K562 (cell line): ENCODE data around the gene AGO4. TPM values are rescaled to one million over a fixed set of nuclear protein-coding genes. Genes with fewer than 3 reads are reported as not detected.
A peak's percentile ranks its signal among the peaks of the same experiment; 100 is the strongest.

Experiments used
- CHD2 ChIP-seq: IDR thresholded peaks from 2 replicates; pipeline ENCODE4 v1.6.1; 2011; ENCODE audit warnings: low read depth, low read length
- GABPB1 ChIP-seq: sonication (generic); formaldehyde crosslinking; IDR thresholded peaks from 2 replicates; pipeline ENCODE4 v1.8.0; 2022; ENCODE audit warnings: mild to moderate bottlenecking, missing genetic modification reagents
- GATAD2B ChIP-seq: fragments of 450-650 bp; IDR thresholded peaks from 2 replicates; pipeline ENCODE4 v1.6.1; 2017; ENCODE audit warnings: mild to moderate bottlenecking, borderline replicate concordance
- GMEB1 ChIP-seq: fragments of 250-450 bp; sonication (Bioruptor Pico); IDR thresholded peaks from 2 replicates; pipeline ENCODE4 v1.4.0; 2020; ENCODE audit warnings: mild to moderate bottlenecking
- HDAC1 ChIP-seq, 2 experiments: fragments of 450-650 bp; IDR thresholded peaks; 2 replicates each; pipeline ENCODE4 v1.6.1; 2016 to 2017; ENCODE audit warnings: inconsistent platforms in 1 of 2, mild to moderate bottlenecking in 1 of 2, moderate library complexity in 1 of 2
- HNRNPLL ChIP-seq: fragments of 200-400 bp; formaldehyde crosslinking; IDR thresholded peaks from 2 replicates; pipeline ENCODE4 v1.6.1; 2017; ENCODE audit warnings: low read length, low read depth, mild to moderate bottlenecking; ENCODE audit not compliant: poor library complexity, severe bottlenecking
- KLF1 ChIP-seq: fragments of 450-650 bp; IDR thresholded peaks from 2 replicates; pipeline ENCODE4 v1.6.1; 2016; ENCODE audit warnings: missing genetic modification characterization, missing compliant biosample characterization
- KLF16 ChIP-seq: IDR thresholded peaks from 2 replicates; pipeline ENCODE4 v1.6.1; 2016; ENCODE audit warnings: antibody characterized with exemption
- MITF ChIP-seq: IDR thresholded peaks from 2 replicates; pipeline ENCODE4 v1.6.1; 2014; ENCODE audit warnings: antibody characterized with exemption
- MTA3 ChIP-seq: fragments of 450-650 bp; formaldehyde crosslinking; IDR thresholded peaks from 2 replicates; pipeline ENCODE4 v1.6.1; 2017; ENCODE audit warnings: mild to moderate bottlenecking, borderline replicate concordance
- MYC ChIP-seq, 2 experiments: fragments of 250-450 bp in 1 of 2; sonication (Bioruptor Pico) in 1 of 2; IDR thresholded peaks; 2 replicates each; pipeline versions ENCODE4 v1.5.1 to v1.6.1; 2012 to 2021; ENCODE audit warnings: low read depth in 2 of 2, borderline replicate concordance in 1 of 2, improper control_type of control experiment in 1 of 2, low read length in 1 of 2, mild to moderate bottlenecking in 1 of 2, moderate library complexity in 1 of 2
- POLR2G ChIP-seq: fragments of 200-400 bp; formaldehyde crosslinking; IDR thresholded peaks from 2 replicates; pipeline ENCODE4 v1.6.1; 2017; ENCODE audit warnings: low read depth, mild to moderate bottlenecking, antibody characterized with exemption, low read length, moderate library complexity
- PRPF4 ChIP-seq: fragments of 200-400 bp; formaldehyde crosslinking; IDR thresholded peaks from one replicate; pipeline ENCODE4 v1.6.1; 2017; ENCODE audit warnings: low read length, low read depth, mild to moderate bottlenecking; ENCODE audit not compliant: insufficient read depth, poor library complexity, severe bottlenecking
- RBM22 ChIP-seq: fragments of 200-400 bp; formaldehyde crosslinking; IDR thresholded peaks from 2 replicates; pipeline ENCODE4 v1.6.1; 2018; ENCODE audit warnings: low read length, low read depth; ENCODE audit not compliant: poor library complexity, severe bottlenecking
- RCOR1 ChIP-seq, 2 experiments: IDR thresholded peaks; 2 replicates each; pipeline ENCODE4 v1.6.1; 2012; ENCODE audit warnings: low read depth in 2 of 2, low read length in 2 of 2, borderline replicate concordance in 1 of 2, improper control_type of control experiment in 1 of 2
- SMAD4 ChIP-seq: fragments of 250-450 bp; sonication (Bioruptor Pico); conservative IDR thresholded peaks from 2 replicates; pipeline ENCODE4 v1.8.0; 2021; ENCODE audit warnings: inconsistent platforms, mild to moderate bottlenecking, moderate library complexity
- SNRNP70 ChIP-seq: fragments of 200-400 bp; formaldehyde crosslinking; optimal IDR thresholded peaks from 2 replicates; pipeline ENCODE3; 2017; ENCODE audit warnings: low read depth, low read length
- SREBF2 ChIP-seq: sonication (generic); formaldehyde crosslinking; IDR thresholded peaks from 2 replicates; pipeline ENCODE4 v1.4.0; 2020; ENCODE audit warnings: mild to moderate bottlenecking, missing genetic modification reagents
- SRSF1 ChIP-seq: fragments of 200-400 bp; formaldehyde crosslinking; IDR thresholded peaks from 2 replicates; pipeline ENCODE4 v1.6.1; 2017; ENCODE audit warnings: mild to moderate bottlenecking, low read depth, low read length, moderate library complexity
- SRSF3 ChIP-seq: fragments of 200-400 bp; formaldehyde crosslinking; IDR thresholded peaks from 2 replicates; pipeline ENCODE4 v1.6.1; 2016; ENCODE audit warnings: mild to moderate bottlenecking, low read length, moderate library complexity; ENCODE audit not compliant: insufficient read depth
- TEAD1 ChIP-seq, 2 experiments: fragments of 450-650 bp in 1 of 2; sonication (generic) in 1 of 2; formaldehyde crosslinking; IDR thresholded peaks; 2 replicates each; pipeline versions ENCODE4 v1.4.0 to v1.8.0; 2020 to 2022; ENCODE audit warnings: mild to moderate bottlenecking in 2 of 2, missing genetic modification reagents in 1 of 2
- ZNF408 ChIP-seq: fragments of 250-450 bp; sonication (Bioruptor Pico); IDR thresholded peaks from 2 replicates; pipeline ENCODE4 v1.4.0; 2020; ENCODE audit warnings: low read depth, mild to moderate bottlenecking, moderate library complexity
- ZNF785 ChIP-seq: fragments of 250-450 bp; sonication (Bioruptor Pico); IDR thresholded peaks from 2 replicates; pipeline ENCODE4 v1.4.0; 2020; ENCODE audit warnings: mild to moderate bottlenecking
- polyA plus RNA-seq, 8 experiments: library from polyadenylated mRNA; depleted of rRNA in 4 of 8; stranded (reverse) in 5 of 8; unstranded in 3 of 8; fragments of >200 nt; fragmentation: Nextera tagmentation in 2 of 8; fragmentation: Illumina TruSeq in 1 of 8; extraction: Ambion mirVana in 2 of 8; extraction: Trizol in 1 of 8; gene quantifications; 2 replicates each; pipeline versions ENCODE4 v1.2.1 to v1.2.3, GENCODE V29; 2011 to 2014; ENCODE audit warnings: inconsistent platforms in 1 of 8, missing spikeins in 1 of 8
- total RNA-seq, 7 experiments: library from RNA; depleted of rRNA in 6 of 7; stranded (reverse); fragments of >200 nt in 6 of 7; fragmentation: Illumina TruSeq in 2 of 7; extraction: Trizol in 2 of 7; gene quantifications; 2 replicates each; pipeline versions ENCODE4 v1.2.1 to v1.2.3, GENCODE V29; 2011 to 2021; ENCODE audit warnings: low replicate concordance in 1 of 7
- TF ChIP-seq, protein P1 (sequence below): fragments of 250-450 bp; sonication (Bioruptor Pico); IDR thresholded peaks from 2 replicates; pipeline ENCODE4 v1.8.0; 2022; ENCODE audit warnings: moderate library complexity, mild to moderate bottlenecking, inconsistent platforms

The AGO4 gene
- total and polyA plus RNA-seq, 9 of the 15 experiments (the other 6 are each of a cell fraction or from before 2014, with no cell fraction given) = 1.3 to 10.5 (median 6.5) TPM

- TF ChIP-seq GMEB1 (CRISPR knock-in tag) = peak; percentile 37; the same call in 1 of the 2 replicates
- TF ChIP-seq HNRNPLL = peak; percentile 55
- TF ChIP-seq SNRNP70 = no peak
- peak; percentile 55 to 56; a peak in 1 of 4 replicates for TF ChIP-seq TEAD1 (CRISPR knock-in tag; IDR thresholded peaks at IDR 0.05)
- TF ChIP-seq ZNF785 (CRISPR knock-in tag) = no peak
- 0 out of 4 replicates have a peak, but pooled peaks of 1 of the 2 experiments have one; percentile 10 for TF ChIP-seq HDAC1 (IDR thresholded peaks at IDR 0.05)
- TF ChIP-seq, protein P1, sequence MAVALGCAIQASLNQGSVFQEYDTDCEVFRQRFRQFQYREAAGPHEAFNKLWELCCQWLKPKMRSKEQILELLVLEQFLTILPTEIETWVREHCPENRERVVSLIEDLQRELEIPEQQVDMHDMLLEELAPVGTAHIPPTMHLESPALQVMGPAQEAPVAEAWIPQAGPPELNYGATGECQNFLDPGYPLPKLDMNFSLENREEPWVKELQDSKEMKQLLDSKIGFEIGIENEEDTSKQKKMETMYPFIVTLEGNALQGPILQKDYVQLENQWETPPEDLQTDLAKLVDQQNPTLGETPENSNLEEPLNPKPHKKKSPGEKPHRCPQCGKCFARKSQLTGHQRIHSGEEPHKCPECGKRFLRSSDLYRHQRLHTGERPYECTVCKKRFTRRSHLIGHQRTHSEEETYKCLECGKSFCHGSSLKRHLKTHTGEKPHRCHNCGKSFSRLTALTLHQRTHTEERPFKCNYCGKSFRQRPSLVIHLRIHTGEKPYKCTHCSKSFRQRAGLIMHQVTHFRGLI (CRISPR knock-in tag) = no peak
- peak; percentile 82 for TF ChIP-seq GABPB1 (CRISPR knock-in tag)
- TF ChIP-seq POLR2G = peak; percentile 77
- peak; percentile 73 for TF ChIP-seq GATAD2B
- no peak for TF ChIP-seq PRPF4
- TF ChIP-seq MTA3 = peak; percentile 56
- no peak for TF ChIP-seq KLF1
- peak; percentile 50 for TF ChIP-seq RBM22
- no peak for TF ChIP-seq CHD2
- peak; percentile 63; the same call in 1 of the 2 replicates for TF ChIP-seq MYC (IDR thresholded peaks at IDR 0.05; ENCODE audit: low read depth, low read length)
- no peak for TF ChIP-seq MYC (CRISPR knock-in tag; IDR thresholded peaks at IDR 0.05; ENCODE audit: borderline replicate concordance, low read depth)
- peak in 1 of 2 experiments; percentile 86; a peak in 2 of 4 replicates for TF ChIP-seq RCOR1 (IDR thresholded peaks at IDR 0.05; ENCODE audit: borderline replicate concordance in 1 of 2, low read depth in 2 of 2, low read length in 2 of 2)
- no peak for TF ChIP-seq SREBF2 (CRISPR knock-in tag)
- peak; percentile 68; the same call in 1 of the 2 replicates for TF ChIP-seq KLF16
- peak; percentile 76; the same call in 1 of the 2 replicates for TF ChIP-seq SMAD4 (CRISPR knock-in tag)
- no peak for TF ChIP-seq MITF
- TF ChIP-seq SRSF1 = no peak
- 0 out of 2 replicates have a peak, but pooled peaks have one; percentile 57 for TF ChIP-seq SRSF3
- no peak for TF ChIP-seq ZNF408 (CRISPR knock-in tag)
These were observed 75.3 kb downstream of the AGO4 start, which contains the start of gene AGO1 (continued) for GRCh38 chr1:35882945-35883634.
